ENCODE measurements around the gene SIAH2.

DNA sequence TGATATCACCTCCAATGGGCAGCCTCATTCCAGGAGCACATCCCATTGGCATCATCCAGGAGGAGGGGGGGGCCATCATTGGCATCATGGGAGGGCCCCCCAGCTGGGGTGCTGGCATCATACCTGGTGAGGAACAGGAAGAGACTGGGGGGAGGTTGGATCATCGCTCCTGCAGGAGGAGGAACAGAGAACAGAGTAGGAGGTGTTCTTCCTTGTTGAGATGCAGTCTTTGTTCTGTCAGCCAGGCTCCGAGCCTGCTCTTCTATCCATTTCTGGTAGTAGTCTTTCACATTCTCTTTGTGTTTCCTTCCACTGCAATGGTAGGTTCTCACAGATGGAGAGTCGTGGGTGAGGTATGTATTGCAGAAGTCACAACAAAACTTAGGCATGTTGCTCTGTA lies 42.5 kb downstream of the SIAH2 start:
- TF ChIP-seq, protein P1, sequence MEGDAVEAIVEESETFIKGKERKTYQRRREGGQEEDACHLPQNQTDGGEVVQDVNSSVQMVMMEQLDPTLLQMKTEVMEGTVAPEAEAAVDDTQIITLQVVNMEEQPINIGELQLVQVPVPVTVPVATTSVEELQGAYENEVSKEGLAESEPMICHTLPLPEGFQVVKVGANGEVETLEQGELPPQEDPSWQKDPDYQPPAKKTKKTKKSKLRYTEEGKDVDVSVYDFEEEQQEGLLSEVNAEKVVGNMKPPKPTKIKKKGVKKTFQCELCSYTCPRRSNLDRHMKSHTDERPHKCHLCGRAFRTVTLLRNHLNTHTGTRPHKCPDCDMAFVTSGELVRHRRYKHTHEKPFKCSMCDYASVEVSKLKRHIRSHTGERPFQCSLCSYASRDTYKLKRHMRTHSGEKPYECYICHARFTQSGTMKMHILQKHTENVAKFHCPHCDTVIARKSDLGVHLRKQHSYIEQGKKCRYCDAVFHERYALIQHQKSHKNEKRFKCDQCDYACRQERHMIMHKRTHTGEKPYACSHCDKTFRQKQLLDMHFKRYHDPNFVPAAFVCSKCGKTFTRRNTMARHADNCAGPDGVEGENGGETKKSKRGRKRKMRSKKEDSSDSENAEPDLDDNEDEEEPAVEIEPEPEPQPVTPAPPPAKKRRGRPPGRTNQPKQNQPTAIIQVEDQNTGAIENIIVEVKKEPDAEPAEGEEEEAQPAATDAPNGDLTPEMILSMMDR (IDR thresholded peaks at IDR 0.05) = no peak
- TF ChIP-seq POLR2A (IDR thresholded peaks at IDR 0.05) = no peak

Data from Peyer's patch (tissue), 4 donors.